Caco-2 (cell line): ENCODE data around the gene AWAT2. TPM values are rescaled to one million over a fixed set of nuclear protein-coding genes. Genes with fewer than 3 reads are reported as not detected.
"Not testable (repeated sequence)": the region's sequence is repeated elsewhere in the genome, so short reads cannot be mapped to it uniquely, and the experiment has no call there.

Experiments used
- BruUV-seq: library from RNA; stranded (reverse); fragments of 400-500 nt; replicated peaks from 2 replicates; lab custom pipeline; 2021; lab: Mats Ljungman, UMichigan
- CTCF ChIA-PET: fragments of 300-600 bp; sonication (Branson Sonifier 250); formaldehyde crosslinking; loops from one replicate; lab custom pipeline; 2022; ENCODE audit warnings: antibody characterized with exemption; lab: Charles Lee
- POLR2A ChIA-PET: fragments of 300-600 bp; sonication (Branson Sonifier 250); formaldehyde crosslinking; loops from one replicate; lab custom pipeline; 2022; ENCODE audit warnings: antibody characterized with exemption; lab: Charles Lee
- DNase-seq, 2 experiments: peaks; one replicate each; pipeline versions ENCODE4 v3.0.0 to v3.0.0-alpha.2; 2020 to 2022
- H3K27me3 ChIP-seq: replicated peaks from 2 replicates; pipeline ENCODE4 v1.6.0; 2011; ENCODE audit warnings: low read length; ENCODE audit not compliant: control insufficient read depth, insufficient read depth
- H3K36me3 ChIP-seq: 2 replicates; pipeline ENCODE4 v1.5.1; 2011; ENCODE audit warnings: low read length; ENCODE audit not compliant: control insufficient read depth, insufficient read depth
- H3K4me1 ChIP-seq: fragments of 250-450 bp; sonication (Bioruptor Pico); 2 replicates; pipeline ENCODE4 v1.5.1; 2020; ENCODE audit warnings: mild to moderate bottlenecking
- H3K4me3 ChIP-seq: 2 replicates; pipeline ENCODE4 v1.5.1; 2011; ENCODE audit warnings: low read depth, mild to moderate bottlenecking, control low read depth, low read length
- H3K9me3 ChIP-seq: fragments of 250-450 bp; sonication (Bioruptor Pico); 2 replicates; pipeline ENCODE4 v1.5.1; 2020; ENCODE audit warnings: mild to moderate bottlenecking, moderate library complexity
- H3K27ac Mint-ChIP-seq: one replicate; pipeline ENCODE4 v1.8.0; 2022; ENCODE audit warnings: mixed read lengths; ENCODE audit not compliant: unreplicated experiment
- H3K27me3 Mint-ChIP-seq: one replicate; pipeline ENCODE4 v1.8.0; 2022; ENCODE audit warnings: mixed read lengths; ENCODE audit not compliant: insufficient read depth, unreplicated experiment
- H3K36me3 Mint-ChIP-seq: one replicate; pipeline ENCODE4 v1.8.0; 2022; ENCODE audit warnings: mild to moderate bottlenecking, mixed read lengths; ENCODE audit not compliant: insufficient read depth, unreplicated experiment
- H3K4me1 Mint-ChIP-seq: one replicate; pipeline ENCODE4 v1.8.0; 2022; ENCODE audit warnings: low read depth, mixed read lengths; ENCODE audit not compliant: unreplicated experiment
- H3K4me3 Mint-ChIP-seq: one replicate; pipeline ENCODE4 v1.8.0; 2022; ENCODE audit warnings: mild to moderate bottlenecking, moderate library complexity, mixed read lengths; ENCODE audit not compliant: unreplicated experiment
- H3K9me3 Mint-ChIP-seq: one replicate; pipeline ENCODE4 v1.8.0; 2022; ENCODE audit warnings: mixed read lengths; ENCODE audit not compliant: unreplicated experiment
- intact Hi-C: fragments of 100-400 bp; cut with micrococcal nuclease; formaldehyde crosslinking; loops from one replicate; pipeline ENCODE4 v1.10.0; 2022; ENCODE audit not compliant: unreplicated experiment
- total RNA-seq: library from RNA; stranded (reverse); gene quantifications from 2 replicates; pipeline ENCODE4 v1.2.3, GENCODE V29; 2022
- TF ChIP-seq, protein P1 (sequence below), 2 experiments: fragments of 200-600 bp in 1 of 2; IDR thresholded peaks; 1 replicate in 1 of 2; 2 replicates in 1 of 2; pipeline versions ENCODE4 v1.5.1 to v1.8.0; 2011 to 2022; ENCODE audit warnings: antibody characterized with exemption in 1 of 2, control low read depth in 1 of 2, inconsistent platforms in 1 of 2, low read depth in 1 of 2, low read length in 1 of 2, mild to moderate bottlenecking in 1 of 2, moderate library complexity in 1 of 2; ENCODE audit not compliant: insufficient read depth in 1 of 2, severe bottlenecking in 1 of 2, unreplicated experiment in 1 of 2

The AWAT2 gene
- total RNA-seq, 1 experiment from 2014 or later: not detected

DNA sequence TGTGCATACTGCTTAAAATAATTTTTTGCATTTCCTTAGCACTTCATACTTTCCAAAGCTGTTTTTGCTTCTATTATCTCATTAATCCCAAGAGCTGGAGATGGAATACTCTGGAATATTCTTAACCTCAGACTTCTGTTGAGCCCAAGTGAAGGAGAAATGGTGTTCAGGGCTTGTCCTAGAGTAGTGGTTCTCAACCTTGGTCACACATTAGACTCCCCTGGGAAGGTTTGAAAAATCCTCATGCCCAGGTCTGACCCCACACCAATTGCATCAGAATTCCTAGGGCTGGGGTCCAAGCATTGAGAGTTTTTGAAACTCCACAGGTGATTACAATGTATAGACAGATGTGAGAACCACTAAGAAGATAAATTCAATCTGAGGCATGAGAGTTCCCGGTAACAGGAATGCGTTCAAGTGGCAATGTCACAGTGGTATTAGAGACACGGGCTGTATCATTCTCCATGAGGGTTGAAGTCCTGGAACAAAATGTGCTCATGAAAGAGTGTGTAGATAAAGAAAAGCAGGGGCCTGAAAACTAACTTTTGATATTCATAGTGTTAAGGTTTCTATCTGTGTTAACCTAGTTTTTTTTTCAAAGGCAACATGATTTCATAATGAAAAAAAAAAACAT is 47.9 kb downstream of the AWAT2 start:
- no peak for DNase-seq
- H3K27me3 Mint-ChIP-seq: no peaks in the 10 kb centered on the region
- H3K27ac Mint-ChIP-seq: no peak overlapping the region
- ChIA-PET POLR2A (no interaction called here), CTCF (no interaction called here)
- no peaks in the 10 kb centered on the region for H3K36me3 Mint-ChIP-seq
- H3K4me3 Mint-ChIP-seq: no peak overlapping the region
- BruUV-seq: no TSS peak
- H3K9me3 ChIP-seq: no peaks in the 10 kb centered on the region
- H3K4me1 ChIP-seq: no peaks in the 10 kb centered on the region
- H3K9me3 Mint-ChIP-seq: no peaks in the 10 kb centered on the region
- TF ChIP-seq, protein P1, sequence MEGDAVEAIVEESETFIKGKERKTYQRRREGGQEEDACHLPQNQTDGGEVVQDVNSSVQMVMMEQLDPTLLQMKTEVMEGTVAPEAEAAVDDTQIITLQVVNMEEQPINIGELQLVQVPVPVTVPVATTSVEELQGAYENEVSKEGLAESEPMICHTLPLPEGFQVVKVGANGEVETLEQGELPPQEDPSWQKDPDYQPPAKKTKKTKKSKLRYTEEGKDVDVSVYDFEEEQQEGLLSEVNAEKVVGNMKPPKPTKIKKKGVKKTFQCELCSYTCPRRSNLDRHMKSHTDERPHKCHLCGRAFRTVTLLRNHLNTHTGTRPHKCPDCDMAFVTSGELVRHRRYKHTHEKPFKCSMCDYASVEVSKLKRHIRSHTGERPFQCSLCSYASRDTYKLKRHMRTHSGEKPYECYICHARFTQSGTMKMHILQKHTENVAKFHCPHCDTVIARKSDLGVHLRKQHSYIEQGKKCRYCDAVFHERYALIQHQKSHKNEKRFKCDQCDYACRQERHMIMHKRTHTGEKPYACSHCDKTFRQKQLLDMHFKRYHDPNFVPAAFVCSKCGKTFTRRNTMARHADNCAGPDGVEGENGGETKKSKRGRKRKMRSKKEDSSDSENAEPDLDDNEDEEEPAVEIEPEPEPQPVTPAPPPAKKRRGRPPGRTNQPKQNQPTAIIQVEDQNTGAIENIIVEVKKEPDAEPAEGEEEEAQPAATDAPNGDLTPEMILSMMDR (IDR thresholded peaks at IDR 0.05; ENCODE audit: insufficient read depth in 1 of 2, low read depth in 1 of 2, low read length in 1 of 2, severe bottlenecking in 1 of 2, unreplicated experiment in 1 of 2): no peak
- no peaks in the 10 kb centered on the region for H3K27me3 ChIP-seq
- no peaks in the 10 kb centered on the region for H3K36me3 ChIP-seq
- no peak overlapping the region for H3K4me3 ChIP-seq
- intact Hi-C loops: no loop called here
- H3K4me1 Mint-ChIP-seq: no peaks in the 10 kb centered on the region

DNA sequence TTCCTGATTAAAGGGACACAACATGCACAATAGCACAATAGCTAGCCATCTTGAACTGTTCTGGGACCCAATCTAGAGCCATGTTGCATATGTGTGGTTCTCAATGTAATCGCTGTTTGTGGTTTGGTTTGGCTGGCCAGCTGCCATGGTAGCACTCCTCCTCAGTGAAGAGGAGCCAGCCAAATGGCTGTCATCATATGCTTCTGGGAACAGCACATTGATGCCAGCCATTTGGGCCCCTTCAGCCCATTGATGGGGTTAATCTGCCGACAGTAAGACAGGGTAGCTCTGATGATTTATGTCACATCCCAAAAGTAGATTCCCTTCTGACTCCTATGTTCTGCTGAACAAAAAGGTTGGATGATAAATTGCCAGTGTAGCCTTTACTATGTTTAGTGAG is 48.5 kb downstream of the AWAT2 start:
- H3K9me3 ChIP-seq: no peaks in the 10 kb centered on the region
- TF ChIP-seq, protein P1 (IDR thresholded peaks at IDR 0.05; ENCODE audit: insufficient read depth in 1 of 2, low read depth in 1 of 2, low read length in 1 of 2, severe bottlenecking in 1 of 2, unreplicated experiment in 1 of 2): no peak
- DNase-seq: no peak
- no peaks in the 10 kb centered on the region for H3K36me3 ChIP-seq
- BruUV-seq: no TSS peak
- POLR2A ChIA-PET: no interaction called here
- Mint-ChIP-seq H3K27me3 (no peaks in the 10 kb centered on the region), H3K4me1 (no peaks in the 10 kb centered on the region), H3K4me3 (no peak overlapping the region), H3K9me3 (no peaks in the 10 kb centered on the region), H3K27ac (no peak overlapping the region), H3K36me3 (no peaks in the 10 kb centered on the region)
- CTCF ChIA-PET: no interaction called here
- H3K27me3 ChIP-seq: no peaks in the 10 kb centered on the region
- no peak overlapping the region for H3K4me3 ChIP-seq
- no peaks in the 10 kb centered on the region for H3K4me1 ChIP-seq
- intact Hi-C loops: no loop called here

DNA sequence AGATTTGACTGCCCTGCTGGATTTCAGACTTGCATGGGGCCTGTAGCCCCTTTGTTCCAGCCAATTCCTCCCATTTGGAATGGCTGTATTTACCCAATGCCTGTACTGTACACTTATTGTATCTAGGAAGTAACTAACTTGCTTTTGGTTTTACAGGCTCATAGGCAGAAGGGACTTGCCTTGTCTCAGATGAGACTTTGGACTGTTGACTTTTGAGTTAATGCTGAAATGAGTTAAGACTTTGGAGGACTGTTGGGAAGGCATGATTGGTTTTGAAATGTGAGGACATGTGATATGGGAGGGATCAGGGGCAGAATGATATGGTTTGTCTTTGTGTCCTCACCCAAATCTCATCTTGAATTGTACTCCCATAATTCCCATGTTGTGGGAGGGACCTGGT is 51.4 kb downstream of the AWAT2 start:
- H3K27me3 Mint-ChIP-seq, BruUV-seq, H3K27me3 ChIP-seq, H3K36me3 ChIP-seq, H3K4me1 Mint-ChIP-seq, POLR2A ChIA-PET, H3K27ac Mint-ChIP-seq, H3K4me1 ChIP-seq, CTCF ChIA-PET, H3K4me3 ChIP-seq, H3K9me3 ChIP-seq, intact Hi-C loops, H3K9me3 Mint-ChIP-seq, H3K36me3 Mint-ChIP-seq, H3K4me3 Mint-ChIP-seq, DNase-seq: not testable (repeated sequence)

DNA sequence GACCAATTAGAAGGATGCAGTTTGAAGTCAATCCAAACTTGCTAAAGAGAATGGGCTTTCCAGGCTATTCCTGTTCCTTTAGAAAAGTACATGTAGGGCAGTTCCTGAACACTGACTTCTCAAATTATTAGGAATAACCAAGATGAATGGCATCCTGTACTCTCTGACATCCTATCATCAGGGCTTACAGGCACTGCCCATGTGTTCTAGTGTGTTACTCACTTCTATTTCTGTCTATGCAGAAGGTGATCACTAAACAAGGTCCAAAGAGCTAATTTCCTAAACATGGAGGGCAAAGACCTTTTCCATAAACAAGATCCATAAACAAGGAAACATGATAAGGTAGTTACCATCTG is 53.6 kb downstream of the AWAT2 start:
- H3K4me3 Mint-ChIP-seq: no peak overlapping the region
- Histone ChIP-seq H3K9me3 (no peaks in the 10 kb centered on the region), H3K36me3 (no peaks in the 10 kb centered on the region), H3K4me1 (no peaks in the 10 kb centered on the region), H3K27me3 (no peaks in the 10 kb centered on the region), H3K4me3 (no peak overlapping the region)
- no TSS peak for BruUV-seq
- no peaks in the 10 kb centered on the region for H3K27me3 Mint-ChIP-seq
- no peak overlapping the region for H3K27ac Mint-ChIP-seq
- H3K9me3 Mint-ChIP-seq: no peaks in the 10 kb centered on the region
- intact Hi-C loops: no loop called here
- no peaks in the 10 kb centered on the region for H3K4me1 Mint-ChIP-seq
- ChIA-PET POLR2A (no interaction called here), CTCF (no interaction called here)
- no peak for DNase-seq
- TF ChIP-seq, protein P1 (IDR thresholded peaks at IDR 0.05; ENCODE audit: insufficient read depth in 1 of 2, low read depth in 1 of 2, low read length in 1 of 2, severe bottlenecking in 1 of 2, unreplicated experiment in 1 of 2): no peak
- H3K36me3 Mint-ChIP-seq: no peaks in the 10 kb centered on the region
